ENCODE results near the gene EFCC1. TPM values are rescaled to one million over a fixed set of nuclear protein-coding genes. Genes with fewer than 3 reads are reported as not detected.
"Not testable (repeated sequence)": the region's sequence is repeated elsewhere in the genome, so short reads cannot be mapped to it uniquely, and the experiment has no call there.

The EFCC1 gene
- total RNA-seq, 1 experiment from 2014 or later: 0.08 TPM

- Histone ChIP-seq H3K9me3 (replicated peaks) (no peaks in the 10 kb centered on the region), H3K27me3 (no peaks in the 10 kb centered on the region), H3K4me1 (no peaks in the 10 kb centered on the region), H3K36me3 (no peaks in the 10 kb centered on the region), H3K27ac (no peak overlapping the region), H3K4me3 (no peak overlapping the region)
- DNase-seq: no peak
These were observed 69.2 kb downstream of the EFCC1 start for GRCh38 chr3:129070086-129070885.

- no peaks in the 10 kb centered on the region for H3K36me3 ChIP-seq
- H3K9me3 ChIP-seq (replicated peaks): no peaks in the 10 kb centered on the region
- no peak overlapping the region for H3K4me3 ChIP-seq
- H3K4me1 ChIP-seq: no peaks in the 10 kb centered on the region
- no peak for DNase-seq
- no peaks in the 10 kb centered on the region for H3K27me3 ChIP-seq
- H3K27ac ChIP-seq: no peak overlapping the region
These were observed 76.1 kb downstream of the EFCC1 start for GRCh38 chr3:129077222-129077621.

GRCh38 chr3:129078510-129078909, 77.4 kb downstream of the EFCC1 start:
- no peak for DNase-seq
- H3K9me3 ChIP-seq (replicated peaks): no peaks in the 10 kb centered on the region
- no peaks in the 10 kb centered on the region for H3K36me3 ChIP-seq
- H3K4me3 ChIP-seq: no peak overlapping the region
- H3K27me3 ChIP-seq: no peaks in the 10 kb centered on the region
- H3K4me1 ChIP-seq: no peaks in the 10 kb centered on the region
- H3K27ac ChIP-seq: no peak overlapping the region

- Histone ChIP-seq H3K36me3 (no peaks in the 10 kb centered on the region), H3K9me3 (replicated peaks) (no peaks in the 10 kb centered on the region), H3K4me1 (no peaks in the 10 kb centered on the region), H3K27ac (no peak overlapping the region), H3K27me3 (no peaks in the 10 kb centered on the region), H3K4me3 (no peak overlapping the region)
- DNase-seq: no peak
These were observed 80.4 kb downstream of the EFCC1 start for GRCh38 chr3:129081503-129081902.

- Histone ChIP-seq H3K27ac (no peak overlapping the region), H3K4me3 (no peak overlapping the region), H3K36me3 (no peaks in the 10 kb centered on the region), H3K4me1 (no peaks in the 10 kb centered on the region), H3K9me3 (replicated peaks) (no peaks in the 10 kb centered on the region), H3K27me3 (no peaks in the 10 kb centered on the region)
- no peak for DNase-seq
These were observed 80.9 kb downstream of the EFCC1 start for GRCh38 chr3:129082026-129082425.

- no peaks in the 10 kb centered on the region for H3K36me3 ChIP-seq
These were observed 83.4 kb downstream of the EFCC1 start for GRCh38 chr3:129084501-129084900.

GRCh38 chr3:129085165-129085715, 84.1 kb downstream of the EFCC1 start:
- no peak overlapping the region for H3K27ac ChIP-seq

More at GRCh38 chr3:129084501-129084900, 83.4 kb downstream of the EFCC1 start:
- Histone ChIP-seq H3K9me3 (replicated peaks) (no peaks in the 10 kb centered on the region), H3K27me3 (no peaks in the 10 kb centered on the region), H3K4me1 (no peaks in the 10 kb centered on the region), H3K27ac (no peak overlapping the region), H3K4me3 (no peak overlapping the region)
- DNase-seq: no peak

GRCh38 chr3:129085818-129086217, 84.7 kb downstream of the EFCC1 start:
- Histone ChIP-seq H3K4me1 (no peaks in the 10 kb centered on the region), H3K27me3 (no peaks in the 10 kb centered on the region), H3K4me3 (no peak overlapping the region), H3K9me3 (replicated peaks) (no peaks in the 10 kb centered on the region), H3K36me3 (no peaks in the 10 kb centered on the region), H3K27ac (no peak overlapping the region)
- DNase-seq: no peak

More at GRCh38 chr3:129085165-129085715, 84.1 kb downstream of the EFCC1 start:
- Histone ChIP-seq H3K9me3 (replicated peaks) (no peaks in the 10 kb centered on the region), H3K4me1 (no peaks in the 10 kb centered on the region), H3K36me3 (no peaks in the 10 kb centered on the region), H3K4me3 (no peak overlapping the region), H3K27me3 (no peaks in the 10 kb centered on the region)
- no peak for DNase-seq

GRCh38 chr3:129087138-129087702, 86.1 kb downstream of the EFCC1 start:
- DNase-seq: no peak
- no peak overlapping the region for H3K4me3 ChIP-seq
- no peak overlapping the region for H3K27ac ChIP-seq
- H3K9me3 ChIP-seq (replicated peaks): no peaks in the 10 kb centered on the region
- H3K27me3 ChIP-seq: no peaks in the 10 kb centered on the region
- no peaks in the 10 kb centered on the region for H3K4me1 ChIP-seq
- H3K36me3 ChIP-seq: no peaks in the 10 kb centered on the region

- not testable (repeated sequence) for H3K27me3 ChIP-seq; H3K9me3 ChIP-seq (replicated peaks); H3K27ac ChIP-seq; H3K36me3 ChIP-seq; H3K4me3 ChIP-seq; H3K4me1 ChIP-seq
- peak; percentile 69 for DNase-seq
These were observed 86.8 kb downstream of the EFCC1 start for GRCh38 chr3:129087904-129088303.

GRCh38 chr3:129088312-129088711, 87.2 kb downstream of the EFCC1 start:
- H3K36me3 ChIP-seq; H3K4me3 ChIP-seq; H3K9me3 ChIP-seq (replicated peaks); DNase-seq; H3K27ac ChIP-seq; H3K27me3 ChIP-seq; H3K4me1 ChIP-seq: not testable (repeated sequence)

Other genes with a start within 250 kb of the EFCC1 start
- 34.5 and 35.8 TPM in 2 replicates for gene ACAD9, start 121.7 kb upstream of the EFCC1 start, total RNA-seq (2014; rRNA removed; shearing (Covaris generic))
- gene CFAP92, start 7.2 kb upstream of the EFCC1 start, total RNA-seq (2014; rRNA removed; shearing (Covaris generic)): 0.12 TPM in 1 of 2 replicates, not detected in the other
- not detected in 2 replicates for gene GP9, start 59.5 kb downstream of the EFCC1 start, total RNA-seq (2014; rRNA removed; shearing (Covaris generic))
- gene RAB43, start 120.5 kb downstream of the EFCC1 start, total RNA-seq (2014; rRNA removed; shearing (Covaris generic)): 2.5 and 2.9 TPM in 2 replicates
- 45.4 and 48.8 TPM in 2 replicates for gene ISY1, start 159.8 kb downstream of the EFCC1 start, total RNA-seq (2014; rRNA removed; shearing (Covaris generic))
- 449 and 480 TPM in 2 replicates for gene CNBP, start 182.6 kb downstream of the EFCC1 start, total RNA-seq (2014; rRNA removed; shearing (Covaris generic))
- 87.3 and 89.5 TPM in 2 replicates for gene COPG1, start 248.3 kb downstream of the EFCC1 start, total RNA-seq (2014; rRNA removed; shearing (Covaris generic))